GM12878 (cell line): ENCODE measurements around the gene PES1. TPM values are rescaled to one million over a fixed set of nuclear protein-coding genes. Genes with fewer than 3 reads are reported as not detected.

Source experiments
- CEBPB ChIP-seq, 2 experiments: fragments of 150-350 bp in 1 of 2; IDR thresholded peaks; 2 replicates each; pipeline ENCODE4 v1.6.1; 2012 to 2014; ENCODE audit warnings: low read depth in 2 of 2, low read length in 2 of 2, borderline replicate concordance in 1 of 2, inconsistent platforms in 1 of 2
- CREB1 ChIP-seq: IDR thresholded peaks from 2 replicates; pipeline ENCODE4 v1.6.1; 2012; ENCODE audit warnings: low read depth, mild to moderate bottlenecking, inconsistent platforms
- CTCF ChIP-seq, 3 experiments: IDR thresholded peaks in 2 of 3; conservative IDR thresholded peaks in 1 of 3; 2 replicates each; pipeline ENCODE4 v1.5.1; 2011; ENCODE audit warnings: low read depth in 3 of 3, low read length in 3 of 3, mild to moderate bottlenecking in 3 of 3, control low read depth in 2 of 3, moderate library complexity in 2 of 3, inconsistent platforms in 1 of 3, mixed read lengths in 1 of 3; ENCODE audit not compliant: control insufficient read depth in 2 of 3, insufficient read depth in 1 of 3; ENCODE audit errors: extremely low read depth in 1 of 3
- NKRF ChIP-seq: fragments of 450-650 bp; conservative IDR thresholded peaks from 2 replicates; pipeline ENCODE4 v1.6.1; 2017; ENCODE audit warnings: mild to moderate bottlenecking, moderate library complexity
- PRDM15 ChIP-seq: fragments of 450-650 bp; formaldehyde crosslinking; IDR thresholded peaks from 2 replicates; pipeline ENCODE4 v1.4.0; 2020; ENCODE audit warnings: mild to moderate bottlenecking, moderate library complexity
- SMC3 ChIP-seq: IDR thresholded peaks from 2 replicates; pipeline ENCODE4 v1.6.1; 2011; ENCODE audit warnings: low read length, improper control_type of control experiment, borderline replicate concordance
- SPI1 ChIP-seq: IDR thresholded peaks from 2 replicates; pipeline ENCODE4 v1.6.1; 2011; ENCODE audit warnings: low read depth, mild to moderate bottlenecking, low read length, moderate library complexity, borderline replicate concordance; ENCODE audit not compliant: insufficient read depth
- SREBF1 ChIP-seq: IDR thresholded peaks from 2 replicates; pipeline ENCODE4 v1.6.1; 2012; ENCODE audit warnings: mild to moderate bottlenecking, low read length
- USF1 ChIP-seq: IDR thresholded peaks from 2 replicates; pipeline ENCODE4 v1.6.1; 2011; ENCODE audit warnings: borderline replicate concordance, low read depth, mild to moderate bottlenecking, moderate library complexity, mixed read lengths, low read length; ENCODE audit not compliant: insufficient read depth; ENCODE audit errors: extremely low read length
- ZNF592 ChIP-seq: fragments of 450-650 bp; IDR thresholded peaks from 2 replicates; pipeline ENCODE4 v1.6.1; 2017; ENCODE audit warnings: mild to moderate bottlenecking, moderate library complexity
- polyA plus RNA-seq, 11 experiments: library from polyadenylated mRNA; depleted of rRNA in 4 of 11; unstranded in 6 of 11; stranded (reverse) in 5 of 11; fragments of >200 nt; fragmentation: Nextera tagmentation in 4 of 11; fragmentation: Illumina TruSeq in 1 of 11; extraction: Ambion mirVana in 4 of 11; extraction: Trizol in 1 of 11; gene quantifications; 1 replicate in 1 of 11; 2 replicates in 10 of 11; pipeline versions ENCODE4 v1.2.1 to v1.2.3, GENCODE V29; 2011 to 2016; ENCODE audit warnings: inconsistent platforms in 2 of 11, missing spikeins in 2 of 11, low read depth in 1 of 11
- total RNA-seq, 4 experiments: library from RNA; depleted of rRNA in 3 of 4; stranded (reverse); fragments of >200 nt in 3 of 4; fragmentation: Illumina TruSeq in 1 of 4; extraction: Trizol in 1 of 4; gene quantifications; 2 replicates each; pipeline versions ENCODE4 v1.2.1 to v1.2.3, GENCODE V29; 2013 to 2021

The PES1 gene
- total and polyA plus RNA-seq, 10 of the 15 experiments (the other 5 are each of a cell fraction or from before 2014, with no cell fraction given): 6.9 to 139 (median 106) TPM

GRCh38 chr22:30605449-30606110, 13.9 kb upstream of the PES1 start (continued):
- TF ChIP-seq CEBPB (IDR thresholded peaks at IDR 0.05; ENCODE audit: borderline replicate concordance in 1 of 2, low read depth in 2 of 2, low read length in 2 of 2) (no peak), USF1 (no peak), SMC3 (peak; percentile 35; the same call in 1 of the 2 replicates), PRDM15 (CRISPR knock-in tag) (no peak), ZNF592 (no peak), CTCF (IDR thresholded peaks at IDR 0.05 in 2 of 3, conservative IDR thresholded peaks at IDR 0.05 in 1 of 3; ENCODE audit: control insufficient read depth in 2 of 3, extremely low read depth in 1 of 3, insufficient read depth in 1 of 3, low read depth in 3 of 3, low read length in 3 of 3) (peak; percentile 62 to 82 (median 80)), CREB1 (no peak), NKRF (peak; percentile 43; the same call in 1 of the 2 replicates), SPI1 (0 out of 2 replicates have a peak, but pooled peaks have one; percentile 11), SREBF1 (no peak)
